Measurements from ENCODE around the gene SLC7A5. TPM values are rescaled to one million over a fixed set of nuclear protein-coding genes. Genes with fewer than 3 reads are reported as not detected.

The SLC7A5 gene
- total RNA-seq, 1 donor from 2014 or later: 5.1 TPM

GRCh38 chr16:87860553-87861299, 8.6 kb downstream of the SLC7A5 start:
- DNase-seq: peak; percentile 65

- DNase-seq: peak; percentile 43
Measured at GRCh38 chr16:87858151-87858993, 10.9 kb downstream of the SLC7A5 start.

- peak; percentile 28 for DNase-seq
Measured at GRCh38 chr16:87856791-87857228, 12.5 kb downstream of the SLC7A5 start.

- DNase-seq: peak; percentile 53
Measured at GRCh38 chr16:87855852-87856715, 13.2 kb downstream of the SLC7A5 start.

- DNase-seq: no peak
Measured at GRCh38 chr16:87854907-87855683, 14.2 kb downstream of the SLC7A5 start.

- no peak for DNase-seq
Measured at GRCh38 chr16:87854053-87854906, 15.0 kb downstream of the SLC7A5 start.

- peak; percentile 80 for DNase-seq
Measured at GRCh38 chr16:87853411-87854052, 15.8 kb downstream of the SLC7A5 start.

- no peak for DNase-seq
Measured at GRCh38 chr16:87851601-87852000, 17.7 kb downstream of the SLC7A5 start.

- no peak for DNase-seq
Measured at GRCh38 chr16:87851141-87851587, 18.1 kb downstream of the SLC7A5 start.

GRCh38 chr16:87850009-87851006, 19.0 kb downstream of the SLC7A5 start:
- DNase-seq: peak; percentile 71

- DNase-seq: no peak
Measured at GRCh38 chr16:87849419-87850008, 19.8 kb downstream of the SLC7A5 start.

GRCh38 chr16:87848676-87849345, 20.5 kb downstream of the SLC7A5 start:
- DNase-seq: no peak

GRCh38 chr16:87847785-87848675, 21.3 kb downstream of the SLC7A5 start:
- no peak for DNase-seq

- DNase-seq: no peak
Measured at GRCh38 chr16:87847467-87847784, 21.9 kb downstream of the SLC7A5 start.

- no peak for DNase-seq
Measured at GRCh38 chr16:87846705-87847466, 22.4 kb downstream of the SLC7A5 start.
